Neural cell (in vitro differentiated cells): ENCODE measurements around the gene BTBD9. TPM values are rescaled to one million over a fixed set of nuclear protein-coding genes. Genes with fewer than 3 reads are reported as not detected.

Experiments
- H2AFZ ChIP-seq: fragments of 200-600, 300-800 bp; sonication (generic), shearing (Covaris generic); 2 replicates; pipeline ENCODE4 v1.6.0; 2014; ENCODE audit warnings: low read depth, mild to moderate bottlenecking, antibody characterized with exemption, low read length, moderate library complexity
- H3F3A ChIP-seq: fragments of 200-600 bp; shearing (Covaris generic); 2 replicates; pipeline ENCODE4 v1.6.1; 2016; ENCODE audit warnings: mild to moderate bottlenecking, moderate library complexity, mixed read lengths, antibody characterized with exemption, low read length; ENCODE audit not compliant: insufficient read depth, poor library complexity, severe bottlenecking
- H3K27ac ChIP-seq: fragments of 200-600, 300-800 bp; sonication (generic), shearing (Covaris generic); 2 replicates; pipeline ENCODE4 v1.5.1; 2014; ENCODE audit warnings: mild to moderate bottlenecking, low read length, moderate library complexity
- H3K27me3 ChIP-seq: fragments of 300-800, 200-600 bp; sonication (generic), shearing (Covaris generic); 2 replicates; pipeline ENCODE4 v1.6.0; 2014; ENCODE audit warnings: mild to moderate bottlenecking, low read depth, low read length, moderate library complexity; ENCODE audit not compliant: insufficient read depth
- H3K36me3 ChIP-seq: fragments of 300-800, 200-600 bp; sonication (generic), shearing (Covaris generic); 2 replicates; pipeline ENCODE4 v1.5.1; 2014; ENCODE audit warnings: mild to moderate bottlenecking, antibody characterized with exemption, low read length, moderate library complexity; ENCODE audit not compliant: insufficient read depth
- H3K4me2 ChIP-seq: fragments of 300-800, 200-600 bp; sonication (generic), shearing (Covaris generic); 2 replicates; pipeline ENCODE4 v1.6.0; 2014; ENCODE audit warnings: mild to moderate bottlenecking, low read length
- H3K4me3 ChIP-seq: fragments of 300-800, 200-600 bp; sonication (generic), shearing (Covaris generic); 2 replicates; pipeline ENCODE4 v1.5.1; 2014; ENCODE audit warnings: mild to moderate bottlenecking, low read length, moderate library complexity
- H3K79me2 ChIP-seq: fragments of 200-600 bp; shearing (Covaris generic); replicated peaks from 2 replicates; pipeline ENCODE4 v1.6.0; 2014; ENCODE audit warnings: mild to moderate bottlenecking, low read length, moderate library complexity; ENCODE audit not compliant: insufficient read depth
- H3K9ac ChIP-seq: fragments of 300-800, 200-600 bp; sonication (generic), shearing (Covaris generic); 2 replicates; pipeline ENCODE4 v1.6.1; 2016; ENCODE audit warnings: mild to moderate bottlenecking, low read length, mixed read lengths
- H3K9me2 ChIP-seq: fragments of 200-600 bp; shearing (Covaris generic); 2 replicates; pipeline ENCODE4 v1.6.1; 2016; ENCODE audit warnings: mild to moderate bottlenecking, low read length, mixed read lengths; ENCODE audit not compliant: insufficient read depth
- H3K9me3 ChIP-seq: fragments of 200-600, 300-800 bp; sonication (generic), shearing (Covaris generic); 2 replicates; pipeline ENCODE4 v1.6.1; 2016; ENCODE audit warnings: mild to moderate bottlenecking, mixed run types, low read length, moderate library complexity, mixed read lengths
- H4K20me1 ChIP-seq: fragments of 200-600 bp; shearing (Covaris generic); 2 replicates; pipeline ENCODE4 v1.6.1; 2016; ENCODE audit warnings: mild to moderate bottlenecking, mixed run types; ENCODE audit not compliant: insufficient read depth
- EP300 ChIP-seq: fragments of 450-650 bp; conservative IDR thresholded peaks from 2 replicates; pipeline ENCODE4 v1.6.1; 2014; ENCODE audit warnings: antibody characterized with exemption, mild to moderate bottlenecking, moderate library complexity; ENCODE audit not compliant: poor library complexity, severe bottlenecking
- EZH2 ChIP-seq: fragments of 200-600, 300-800 bp; shearing (Covaris generic), sonication (generic); IDR thresholded peaks from 2 replicates; pipeline ENCODE4 v1.6.1; 2014; ENCODE audit warnings: antibody characterized with exemption, low read length, borderline replicate concordance, mild to moderate bottlenecking; ENCODE audit not compliant: insufficient read depth, poor library complexity, severe bottlenecking
- MXI1 ChIP-seq: fragments of 450-650 bp; conservative IDR thresholded peaks from 2 replicates; pipeline ENCODE4 v1.6.1; 2014; ENCODE audit warnings: antibody characterized with exemption, mild to moderate bottlenecking; ENCODE audit not compliant: poor library complexity, severe bottlenecking
- POLR2AphosphoS5 ChIP-seq: IDR thresholded peaks from 2 replicates; pipeline ENCODE4 v1.6.1; 2012
- RAD21 ChIP-seq: fragments of 450-650 bp; conservative IDR thresholded peaks from 2 replicates; pipeline ENCODE4 v1.6.1; 2014; ENCODE audit warnings: antibody characterized with exemption, mild to moderate bottlenecking, moderate library complexity
- SMC3 ChIP-seq: fragments of 450-650 bp; conservative IDR thresholded peaks from 2 replicates; pipeline ENCODE4 v1.6.1; 2014; ENCODE audit warnings: antibody characterized with exemption, mild to moderate bottlenecking, moderate library complexity; ENCODE audit not compliant: poor library complexity
- TAF1 ChIP-seq: IDR thresholded peaks from 2 replicates; pipeline ENCODE4 v1.6.1; 2012; ENCODE audit warnings: low read depth
- polyA plus RNA-seq: library from polyadenylated mRNA; depleted of rRNA; stranded (reverse); fragments of >200 nt; gene quantifications from 2 replicates; pipeline ENCODE4 v1.2.3, GENCODE V29; 2014
- TF ChIP-seq, protein P1 (sequence below): IDR thresholded peaks from 2 replicates; pipeline ENCODE4 v1.6.1; 2012; ENCODE audit warnings: borderline replicate concordance
- TF ChIP-seq, protein P2 (sequence below): fragments of 450-650 bp; IDR thresholded peaks from 2 replicates; pipeline ENCODE4 v1.5.1; 2014; ENCODE audit warnings: antibody characterized with exemption, mild to moderate bottlenecking, moderate library complexity; ENCODE audit not compliant: poor library complexity, severe bottlenecking

Gene BTBD9
- polyA plus RNA-seq, 1 donor from 2014 or later, result 6.2 TPM

- H3K36me3 ChIP-seq, result no peaks in the 10 kb centered on the region
Measured at GRCh38 chr6:38138374-38138773, 501.4 kb downstream of the BTBD9 start.

GRCh38 chr6:38137608-38138265, 502.0 kb downstream of the BTBD9 start:
- H3K9me3 ChIP-seq, result no peaks in the 10 kb centered on the region
- no peak overlapping the region for H2AFZ ChIP-seq
- H3K27ac ChIP-seq, result no peak overlapping the region
- no peaks in the 10 kb centered on the region for H3K9me2 ChIP-seq
- no peaks in the 10 kb centered on the region for H4K20me1 ChIP-seq
- no peak overlapping the region for H3K9ac ChIP-seq
- no peaks in the 10 kb centered on the region for H3K79me2 ChIP-seq
- TF ChIP-seq EZH2 (no peak), POLR2AphosphoS5 (no peak), TAF1 (no peak), EP300 (no peak), SMC3 (no peak), MXI1 (no peak), RAD21 (no peak)
- TF ChIP-seq, protein P1, sequence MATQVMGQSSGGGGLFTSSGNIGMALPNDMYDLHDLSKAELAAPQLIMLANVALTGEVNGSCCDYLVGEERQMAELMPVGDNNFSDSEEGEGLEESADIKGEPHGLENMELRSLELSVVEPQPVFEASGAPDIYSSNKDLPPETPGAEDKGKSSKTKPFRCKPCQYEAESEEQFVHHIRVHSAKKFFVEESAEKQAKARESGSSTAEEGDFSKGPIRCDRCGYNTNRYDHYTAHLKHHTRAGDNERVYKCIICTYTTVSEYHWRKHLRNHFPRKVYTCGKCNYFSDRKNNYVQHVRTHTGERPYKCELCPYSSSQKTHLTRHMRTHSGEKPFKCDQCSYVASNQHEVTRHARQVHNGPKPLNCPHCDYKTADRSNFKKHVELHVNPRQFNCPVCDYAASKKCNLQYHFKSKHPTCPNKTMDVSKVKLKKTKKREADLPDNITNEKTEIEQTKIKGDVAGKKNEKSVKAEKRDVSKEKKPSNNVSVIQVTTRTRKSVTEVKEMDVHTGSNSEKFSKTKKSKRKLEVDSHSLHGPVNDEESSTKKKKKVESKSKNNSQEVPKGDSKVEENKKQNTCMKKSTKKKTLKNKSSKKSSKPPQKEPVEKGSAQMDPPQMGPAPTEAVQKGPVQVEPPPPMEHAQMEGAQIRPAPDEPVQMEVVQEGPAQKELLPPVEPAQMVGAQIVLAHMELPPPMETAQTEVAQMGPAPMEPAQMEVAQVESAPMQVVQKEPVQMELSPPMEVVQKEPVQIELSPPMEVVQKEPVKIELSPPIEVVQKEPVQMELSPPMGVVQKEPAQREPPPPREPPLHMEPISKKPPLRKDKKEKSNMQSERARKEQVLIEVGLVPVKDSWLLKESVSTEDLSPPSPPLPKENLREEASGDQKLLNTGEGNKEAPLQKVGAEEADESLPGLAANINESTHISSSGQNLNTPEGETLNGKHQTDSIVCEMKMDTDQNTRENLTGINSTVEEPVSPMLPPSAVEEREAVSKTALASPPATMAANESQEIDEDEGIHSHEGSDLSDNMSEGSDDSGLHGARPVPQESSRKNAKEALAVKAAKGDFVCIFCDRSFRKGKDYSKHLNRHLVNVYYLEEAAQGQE, result no peak
- TF ChIP-seq, protein P2, sequence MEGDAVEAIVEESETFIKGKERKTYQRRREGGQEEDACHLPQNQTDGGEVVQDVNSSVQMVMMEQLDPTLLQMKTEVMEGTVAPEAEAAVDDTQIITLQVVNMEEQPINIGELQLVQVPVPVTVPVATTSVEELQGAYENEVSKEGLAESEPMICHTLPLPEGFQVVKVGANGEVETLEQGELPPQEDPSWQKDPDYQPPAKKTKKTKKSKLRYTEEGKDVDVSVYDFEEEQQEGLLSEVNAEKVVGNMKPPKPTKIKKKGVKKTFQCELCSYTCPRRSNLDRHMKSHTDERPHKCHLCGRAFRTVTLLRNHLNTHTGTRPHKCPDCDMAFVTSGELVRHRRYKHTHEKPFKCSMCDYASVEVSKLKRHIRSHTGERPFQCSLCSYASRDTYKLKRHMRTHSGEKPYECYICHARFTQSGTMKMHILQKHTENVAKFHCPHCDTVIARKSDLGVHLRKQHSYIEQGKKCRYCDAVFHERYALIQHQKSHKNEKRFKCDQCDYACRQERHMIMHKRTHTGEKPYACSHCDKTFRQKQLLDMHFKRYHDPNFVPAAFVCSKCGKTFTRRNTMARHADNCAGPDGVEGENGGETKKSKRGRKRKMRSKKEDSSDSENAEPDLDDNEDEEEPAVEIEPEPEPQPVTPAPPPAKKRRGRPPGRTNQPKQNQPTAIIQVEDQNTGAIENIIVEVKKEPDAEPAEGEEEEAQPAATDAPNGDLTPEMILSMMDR, result no peak
- no peak overlapping the region for H3K4me3 ChIP-seq
- no peaks in the 10 kb centered on the region for H3K27me3 ChIP-seq
- no peak overlapping the region for H3K4me2 ChIP-seq
- no peaks in the 10 kb centered on the region for H3F3A ChIP-seq
- H3K36me3 ChIP-seq, result no peaks in the 10 kb centered on the region

More at GRCh38 chr6:38138374-38138773, 501.4 kb downstream of the BTBD9 start:
- Histone ChIP-seq H3F3A (no peaks in the 10 kb centered on the region), H2AFZ (no peak overlapping the region), H3K27me3 (no peaks in the 10 kb centered on the region), H4K20me1 (no peaks in the 10 kb centered on the region), H3K9me3 (no peaks in the 10 kb centered on the region), H3K9ac (no peak overlapping the region), H3K79me2 (no peaks in the 10 kb centered on the region), H3K9me2 (no peaks in the 10 kb centered on the region), H3K27ac (no peak overlapping the region), H3K4me2 (no peak overlapping the region), H3K4me3 (no peak overlapping the region)
- no peak for TF ChIP-seq POLR2AphosphoS5
- TF ChIP-seq EZH2, result no peak
- no peak for TF ChIP-seq RAD21
- TF ChIP-seq SMC3, result no peak
- no peak for TF ChIP-seq MXI1
- TF ChIP-seq, protein P2, result no peak
- TF ChIP-seq, protein P1, result no peak
- no peak for TF ChIP-seq TAF1
- TF ChIP-seq EP300, result no peak
